ENCODE results near the gene UBXN7. TPM values are rescaled to one million over a fixed set of nuclear protein-coding genes. Genes with fewer than 3 reads are reported as not detected.
"Not testable (repeated sequence)": the region's sequence is repeated elsewhere in the genome, so short reads cannot be mapped to it uniquely, and the experiment has no call there.

UBXN7 gene
- total RNA-seq, 1 donor from 2014 or later = 11.8 TPM

- Histone ChIP-seq H3K27me3 (ENCODE audit: control insufficient read depth, insufficient read depth, low read length) (no peaks in the 10 kb centered on the region), H3K4me3 (ENCODE audit: low read depth, low read length) (no peak overlapping the region), H3K36me3 (ENCODE audit: control insufficient read depth, insufficient read depth, low read length) (peaks cover 7% of the 10 kb centered on the region)
- TF ChIP-seq, protein P1, sequence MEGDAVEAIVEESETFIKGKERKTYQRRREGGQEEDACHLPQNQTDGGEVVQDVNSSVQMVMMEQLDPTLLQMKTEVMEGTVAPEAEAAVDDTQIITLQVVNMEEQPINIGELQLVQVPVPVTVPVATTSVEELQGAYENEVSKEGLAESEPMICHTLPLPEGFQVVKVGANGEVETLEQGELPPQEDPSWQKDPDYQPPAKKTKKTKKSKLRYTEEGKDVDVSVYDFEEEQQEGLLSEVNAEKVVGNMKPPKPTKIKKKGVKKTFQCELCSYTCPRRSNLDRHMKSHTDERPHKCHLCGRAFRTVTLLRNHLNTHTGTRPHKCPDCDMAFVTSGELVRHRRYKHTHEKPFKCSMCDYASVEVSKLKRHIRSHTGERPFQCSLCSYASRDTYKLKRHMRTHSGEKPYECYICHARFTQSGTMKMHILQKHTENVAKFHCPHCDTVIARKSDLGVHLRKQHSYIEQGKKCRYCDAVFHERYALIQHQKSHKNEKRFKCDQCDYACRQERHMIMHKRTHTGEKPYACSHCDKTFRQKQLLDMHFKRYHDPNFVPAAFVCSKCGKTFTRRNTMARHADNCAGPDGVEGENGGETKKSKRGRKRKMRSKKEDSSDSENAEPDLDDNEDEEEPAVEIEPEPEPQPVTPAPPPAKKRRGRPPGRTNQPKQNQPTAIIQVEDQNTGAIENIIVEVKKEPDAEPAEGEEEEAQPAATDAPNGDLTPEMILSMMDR (IDR thresholded peaks at IDR 0.05; ENCODE audit: insufficient read depth, low read length, severe bottlenecking) = no peak
- DNase-seq (ENCODE audit: low read depth) (no peak), FAIRE-seq (no peak)
Measured at GRCh38 chr3:196355668-196356067, 76.6 kb downstream of the UBXN7 start.

GRCh38 chr3:196354132-196354531, 78.1 kb downstream of the UBXN7 start:
- no peak for DNase-seq (ENCODE audit: low read depth)
- Histone ChIP-seq H3K4me3 (ENCODE audit: low read depth, low read length) (no peak overlapping the region), H3K36me3 (ENCODE audit: control insufficient read depth, insufficient read depth, low read length) (peaks cover 7% of the 10 kb centered on the region), H3K27me3 (ENCODE audit: control insufficient read depth, insufficient read depth, low read length) (no peaks in the 10 kb centered on the region)
- FAIRE-seq = no peak
- TF ChIP-seq, protein P1 (IDR thresholded peaks at IDR 0.05; ENCODE audit: insufficient read depth, low read length, severe bottlenecking) = no peak

GRCh38 chr3:196351541-196351940, 80.7 kb downstream of the UBXN7 start:
- H3K4me3 ChIP-seq (ENCODE audit: low read depth, low read length) = no peak overlapping the region
- DNase-seq (ENCODE audit: low read depth) = no peak
- TF ChIP-seq, protein P1 (IDR thresholded peaks at IDR 0.05; ENCODE audit: insufficient read depth, low read length, severe bottlenecking) = no peak
- peaks cover 3% of the 10 kb centered on the region for H3K36me3 ChIP-seq (ENCODE audit: control insufficient read depth, insufficient read depth, low read length)
- no peak for FAIRE-seq
- H3K27me3 ChIP-seq (ENCODE audit: control insufficient read depth, insufficient read depth, low read length) = no peaks in the 10 kb centered on the region

GRCh38 chr3:196350067-196350466, 82.2 kb downstream of the UBXN7 start:
- no peak overlapping the region for H3K4me3 ChIP-seq (ENCODE audit: low read depth, low read length)
- H3K36me3 ChIP-seq (ENCODE audit: control insufficient read depth, insufficient read depth, low read length) = peaks cover 1% of the 10 kb centered on the region
- DNase-seq (ENCODE audit: low read depth) (no peak), FAIRE-seq (no peak)
- TF ChIP-seq, protein P1 (IDR thresholded peaks at IDR 0.05; ENCODE audit: insufficient read depth, low read length, severe bottlenecking) = no peak
- H3K27me3 ChIP-seq (ENCODE audit: control insufficient read depth, insufficient read depth, low read length) = no peaks in the 10 kb centered on the region

DNA sequence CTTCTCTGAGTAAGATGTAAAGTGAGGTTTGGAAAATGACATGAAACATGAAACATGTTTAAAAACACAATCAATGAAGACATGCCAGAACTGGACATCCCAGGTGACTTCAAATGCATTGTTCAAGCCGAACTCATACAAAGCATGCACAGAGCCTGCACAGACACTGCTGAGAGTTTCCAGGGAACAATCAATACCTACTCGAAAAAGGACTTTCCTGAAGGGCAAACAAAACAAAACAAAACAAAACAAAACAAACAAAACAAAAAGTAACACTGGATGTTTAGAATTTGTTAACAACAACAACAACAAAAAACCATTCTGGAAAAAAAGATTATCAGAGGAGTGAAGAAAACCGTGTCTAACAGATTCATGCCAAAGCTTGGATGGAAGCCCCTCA, 83.5 kb downstream of the UBXN7 start:
- FAIRE-seq = no peak
- DNase-seq (ENCODE audit: low read depth) = no peak
- no peaks in the 10 kb centered on the region for H3K36me3 ChIP-seq (ENCODE audit: control insufficient read depth, insufficient read depth, low read length)
- H3K4me3 ChIP-seq (ENCODE audit: low read depth, low read length) = no peak overlapping the region
- TF ChIP-seq, protein P1 (IDR thresholded peaks at IDR 0.05; ENCODE audit: insufficient read depth, low read length, severe bottlenecking) = no peak
- H3K27me3 ChIP-seq (ENCODE audit: control insufficient read depth, insufficient read depth, low read length) = no peaks in the 10 kb centered on the region

DNA sequence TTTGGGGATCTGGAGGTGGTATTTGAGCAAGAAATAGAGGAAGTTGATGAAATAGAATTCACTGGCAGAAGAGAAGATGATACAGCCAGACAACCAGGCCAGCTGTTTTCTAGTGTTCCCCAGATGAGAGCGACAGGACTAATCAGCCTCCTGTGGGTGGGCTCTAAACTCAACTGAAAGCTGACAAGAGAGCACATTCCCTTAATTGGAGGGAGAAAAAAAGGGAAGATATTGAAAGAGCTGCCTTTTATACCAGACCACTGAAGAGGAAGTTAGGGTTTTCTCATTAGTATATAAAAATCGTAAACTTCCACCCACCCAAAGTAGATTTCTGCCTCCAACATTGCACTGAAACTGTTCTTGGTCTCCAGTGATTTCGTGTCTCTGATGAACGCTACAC, 87.6 kb downstream of the UBXN7 start:
- TF ChIP-seq, protein P1 (IDR thresholded peaks at IDR 0.05; ENCODE audit: insufficient read depth, low read length, severe bottlenecking) = no peak
- no peaks in the 10 kb centered on the region for H3K36me3 ChIP-seq (ENCODE audit: control insufficient read depth, insufficient read depth, low read length)
- no peak for FAIRE-seq
- no peak for DNase-seq (ENCODE audit: low read depth)
- H3K27me3 ChIP-seq (ENCODE audit: control insufficient read depth, insufficient read depth, low read length) = no peaks in the 10 kb centered on the region
- H3K4me3 ChIP-seq (ENCODE audit: low read depth, low read length) = no peak overlapping the region

DNA sequence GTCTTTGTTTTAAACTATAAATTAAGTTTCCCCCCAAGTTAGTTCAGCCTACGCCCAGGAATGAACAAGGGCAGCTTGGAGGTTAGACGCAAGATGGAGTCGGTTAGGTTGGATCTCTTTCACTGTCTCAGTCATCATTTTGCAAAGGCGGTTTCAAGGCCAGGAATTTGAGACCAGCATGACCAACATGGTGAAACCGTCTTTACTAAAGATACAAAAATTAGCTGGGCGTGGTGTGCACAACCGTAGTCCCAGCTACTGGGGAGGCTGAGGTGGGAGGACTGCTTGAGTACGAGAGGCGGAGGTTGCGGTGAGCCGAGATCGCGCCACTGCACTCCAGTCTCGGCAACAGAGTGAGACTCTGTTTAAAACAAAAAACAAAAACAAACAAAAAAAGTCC, 88.3 kb downstream of the UBXN7 start:
- not testable (repeated sequence) for DNase-seq (ENCODE audit: low read depth); H3K36me3 ChIP-seq (ENCODE audit: control insufficient read depth, insufficient read depth, low read length); H3K27me3 ChIP-seq (ENCODE audit: control insufficient read depth, insufficient read depth, low read length); H3K4me3 ChIP-seq (ENCODE audit: low read depth, low read length); FAIRE-seq
